K562 (cell line): ENCODE measurements around the gene MYBPC3. TPM values are rescaled to one million over a fixed set of nuclear protein-coding genes. Genes with fewer than 3 reads are reported as not detected.

Source experiments
- CREM ChIP-seq: IDR thresholded peaks from 2 replicates; pipeline ENCODE4 v1.6.1; 2014; ENCODE audit warnings: antibody characterized with exemption, low read depth
- KLF16 ChIP-seq: IDR thresholded peaks from 2 replicates; pipeline ENCODE4 v1.6.1; 2016; ENCODE audit warnings: antibody characterized with exemption
- SMAD4 ChIP-seq: fragments of 250-450 bp; sonication (Bioruptor Pico); conservative IDR thresholded peaks from 2 replicates; pipeline ENCODE4 v1.8.0; 2021; ENCODE audit warnings: inconsistent platforms, mild to moderate bottlenecking, moderate library complexity
- TBP ChIP-seq: optimal IDR thresholded peaks from 2 replicates; pipeline ENCODE3; 2011; ENCODE audit warnings: low read depth, low read length, improper control_type of control experiment
- polyA plus RNA-seq, 8 experiments: library from polyadenylated mRNA; depleted of rRNA in 4 of 8; stranded (reverse) in 5 of 8; unstranded in 3 of 8; fragments of >200 nt; fragmentation: Nextera tagmentation in 2 of 8; fragmentation: Illumina TruSeq in 1 of 8; extraction: Ambion mirVana in 2 of 8; extraction: Trizol in 1 of 8; gene quantifications; 2 replicates each; pipeline versions ENCODE4 v1.2.1 to v1.2.3, GENCODE V29; 2011 to 2014; ENCODE audit warnings: inconsistent platforms in 1 of 8, missing spikeins in 1 of 8
- total RNA-seq, 7 experiments: library from RNA; depleted of rRNA in 6 of 7; stranded (reverse); fragments of >200 nt in 6 of 7; fragmentation: Illumina TruSeq in 2 of 7; extraction: Trizol in 2 of 7; gene quantifications; 2 replicates each; pipeline versions ENCODE4 v1.2.1 to v1.2.3, GENCODE V29; 2011 to 2021; ENCODE audit warnings: low replicate concordance in 1 of 7
- TF ChIP-seq, protein P1 (sequence below): fragments of 250-450 bp; sonication (Bioruptor Pico); IDR thresholded peaks from 2 replicates; pipeline ENCODE4 v1.4.0; 2020
- TF ChIP-seq, protein P2 (sequence below): fragments of 450-650 bp; formaldehyde crosslinking; IDR thresholded peaks from 2 replicates; pipeline ENCODE4 v1.4.0; 2022; ENCODE audit warnings: mild to moderate bottlenecking, moderate library complexity
- TF ChIP-seq, protein P3 (sequence below): fragments of 200-600 bp; sonication (generic); IDR thresholded peaks from one replicate; pipeline ENCODE4 v1.6.1; 2012; ENCODE audit warnings: mild to moderate bottlenecking, low read depth, low read length, inconsistent platforms

MYBPC3 gene
- total and polyA plus RNA-seq, 9 of the 15 experiments (the other 6 are each of a cell fraction or from before 2014, with no cell fraction given), result 0.01 TPM; not detected in 8

DNA sequence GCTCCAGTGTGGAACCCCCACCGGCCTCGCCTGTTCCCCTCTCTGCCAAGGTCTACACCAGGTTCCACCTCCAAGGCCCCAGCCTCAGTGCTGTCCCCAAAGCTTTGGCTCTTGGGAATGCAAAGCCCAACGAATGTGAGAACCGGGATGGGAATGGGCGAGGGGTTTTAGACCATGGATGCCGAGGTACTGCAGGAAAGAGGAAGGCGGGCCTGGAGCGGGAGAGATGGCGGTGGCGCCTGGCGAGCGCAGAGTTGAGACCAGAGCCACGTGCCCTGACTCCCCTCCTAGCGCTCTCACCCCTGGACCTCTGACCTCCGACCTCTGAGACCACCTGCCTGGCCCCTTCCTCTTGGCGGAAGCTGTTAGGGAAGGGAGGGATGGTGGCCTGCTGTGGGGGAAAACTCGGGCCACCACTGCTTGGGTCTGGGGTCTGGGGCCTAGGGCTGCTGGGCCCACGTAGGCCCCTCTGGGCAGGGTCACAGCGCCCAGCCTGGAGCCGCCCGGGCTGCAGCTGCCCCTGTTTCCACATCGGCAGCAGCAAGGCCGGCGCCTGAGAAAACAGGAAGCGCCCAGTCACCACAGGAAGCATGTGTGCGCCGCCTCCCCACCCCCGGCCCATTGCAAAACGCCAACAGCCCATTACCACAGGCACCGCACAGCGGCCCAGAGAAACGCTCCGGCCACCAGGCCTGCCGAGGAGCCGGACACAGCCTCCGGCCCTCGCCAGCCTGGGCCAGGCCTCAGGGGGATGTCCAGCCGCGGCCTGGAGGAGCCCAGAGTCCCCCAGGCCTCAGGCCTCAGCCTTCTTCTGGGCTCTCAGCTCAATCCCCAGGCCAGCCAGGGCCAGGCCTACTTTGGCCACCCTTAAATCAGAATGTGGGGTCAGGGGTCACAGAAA lies 42.1 kb upstream of the MYBPC3 start (continued):
- TF ChIP-seq, protein P1, sequence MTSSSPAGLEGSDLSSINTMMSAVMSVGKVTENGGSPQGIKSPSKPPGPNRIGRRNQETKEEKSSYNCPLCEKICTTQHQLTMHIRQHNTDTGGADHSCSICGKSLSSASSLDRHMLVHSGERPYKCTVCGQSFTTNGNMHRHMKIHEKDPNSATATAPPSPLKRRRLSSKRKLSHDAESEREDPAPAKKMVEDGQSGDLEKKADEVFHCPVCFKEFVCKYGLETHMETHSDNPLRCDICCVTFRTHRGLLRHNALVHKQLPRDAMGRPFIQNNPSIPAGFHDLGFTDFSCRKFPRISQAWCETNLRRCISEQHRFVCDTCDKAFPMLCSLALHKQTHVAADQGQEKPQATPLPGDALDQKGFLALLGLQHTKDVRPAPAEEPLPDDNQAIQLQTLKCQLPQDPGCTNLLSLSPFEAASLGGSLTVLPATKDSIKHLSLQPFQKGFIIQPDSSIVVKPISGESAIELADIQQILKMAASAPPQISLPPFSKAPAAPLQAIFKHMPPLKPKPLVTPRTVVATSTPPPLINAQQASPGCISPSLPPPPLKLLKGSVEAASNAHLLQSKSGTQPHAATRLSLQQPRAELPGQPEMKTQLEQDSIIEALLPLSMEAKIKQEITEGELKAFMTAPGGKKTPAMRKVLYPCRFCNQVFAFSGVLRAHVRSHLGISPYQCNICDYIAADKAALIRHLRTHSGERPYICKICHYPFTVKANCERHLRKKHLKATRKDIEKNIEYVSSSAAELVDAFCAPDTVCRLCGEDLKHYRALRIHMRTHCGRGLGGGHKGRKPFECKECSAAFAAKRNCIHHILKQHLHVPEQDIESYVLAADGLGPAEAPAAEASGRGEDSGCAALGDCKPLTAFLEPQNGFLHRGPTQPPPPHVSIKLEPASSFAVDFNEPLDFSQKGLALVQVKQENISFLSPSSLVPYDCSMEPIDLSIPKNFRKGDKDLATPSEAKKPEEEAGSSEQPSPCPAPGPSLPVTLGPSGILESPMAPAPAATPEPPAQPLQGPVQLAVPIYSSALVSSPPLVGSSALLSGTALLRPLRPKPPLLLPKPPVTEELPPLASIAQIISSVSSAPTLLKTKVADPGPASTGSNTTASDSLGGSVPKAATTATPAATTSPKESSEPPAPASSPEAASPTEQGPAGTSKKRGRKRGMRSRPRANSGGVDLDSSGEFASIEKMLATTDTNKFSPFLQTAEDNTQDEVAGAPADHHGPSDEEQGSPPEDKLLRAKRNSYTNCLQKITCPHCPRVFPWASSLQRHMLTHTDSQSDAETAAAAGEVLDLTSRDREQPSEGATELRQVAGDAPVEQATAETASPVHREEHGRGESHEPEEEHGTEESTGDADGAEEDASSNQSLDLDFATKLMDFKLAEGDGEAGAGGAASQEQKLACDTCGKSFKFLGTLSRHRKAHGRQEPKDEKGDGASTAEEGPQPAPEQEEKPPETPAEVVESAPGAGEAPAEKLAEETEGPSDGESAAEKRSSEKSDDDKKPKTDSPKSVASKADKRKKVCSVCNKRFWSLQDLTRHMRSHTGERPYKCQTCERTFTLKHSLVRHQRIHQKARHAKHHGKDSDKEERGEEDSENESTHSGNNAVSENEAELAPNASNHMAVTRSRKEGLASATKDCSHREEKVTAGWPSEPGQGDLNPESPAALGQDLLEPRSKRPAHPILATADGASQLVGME, result no peak
- peak; percentile 53 for TF ChIP-seq CREM
- TF ChIP-seq, protein P2, sequence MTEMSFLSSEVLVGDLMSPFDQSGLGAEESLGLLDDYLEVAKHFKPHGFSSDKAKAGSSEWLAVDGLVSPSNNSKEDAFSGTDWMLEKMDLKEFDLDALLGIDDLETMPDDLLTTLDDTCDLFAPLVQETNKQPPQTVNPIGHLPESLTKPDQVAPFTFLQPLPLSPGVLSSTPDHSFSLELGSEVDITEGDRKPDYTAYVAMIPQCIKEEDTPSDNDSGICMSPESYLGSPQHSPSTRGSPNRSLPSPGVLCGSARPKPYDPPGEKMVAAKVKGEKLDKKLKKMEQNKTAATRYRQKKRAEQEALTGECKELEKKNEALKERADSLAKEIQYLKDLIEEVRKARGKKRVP (CRISPR knock-in tag), result peak; percentile 44; the same call in 1 of the 2 replicates
- TF ChIP-seq KLF16, result no peak
- TF ChIP-seq TBP, result peak; percentile 8
- TF ChIP-seq SMAD4 (CRISPR knock-in tag), result peak; percentile 90
- TF ChIP-seq, protein P3, sequence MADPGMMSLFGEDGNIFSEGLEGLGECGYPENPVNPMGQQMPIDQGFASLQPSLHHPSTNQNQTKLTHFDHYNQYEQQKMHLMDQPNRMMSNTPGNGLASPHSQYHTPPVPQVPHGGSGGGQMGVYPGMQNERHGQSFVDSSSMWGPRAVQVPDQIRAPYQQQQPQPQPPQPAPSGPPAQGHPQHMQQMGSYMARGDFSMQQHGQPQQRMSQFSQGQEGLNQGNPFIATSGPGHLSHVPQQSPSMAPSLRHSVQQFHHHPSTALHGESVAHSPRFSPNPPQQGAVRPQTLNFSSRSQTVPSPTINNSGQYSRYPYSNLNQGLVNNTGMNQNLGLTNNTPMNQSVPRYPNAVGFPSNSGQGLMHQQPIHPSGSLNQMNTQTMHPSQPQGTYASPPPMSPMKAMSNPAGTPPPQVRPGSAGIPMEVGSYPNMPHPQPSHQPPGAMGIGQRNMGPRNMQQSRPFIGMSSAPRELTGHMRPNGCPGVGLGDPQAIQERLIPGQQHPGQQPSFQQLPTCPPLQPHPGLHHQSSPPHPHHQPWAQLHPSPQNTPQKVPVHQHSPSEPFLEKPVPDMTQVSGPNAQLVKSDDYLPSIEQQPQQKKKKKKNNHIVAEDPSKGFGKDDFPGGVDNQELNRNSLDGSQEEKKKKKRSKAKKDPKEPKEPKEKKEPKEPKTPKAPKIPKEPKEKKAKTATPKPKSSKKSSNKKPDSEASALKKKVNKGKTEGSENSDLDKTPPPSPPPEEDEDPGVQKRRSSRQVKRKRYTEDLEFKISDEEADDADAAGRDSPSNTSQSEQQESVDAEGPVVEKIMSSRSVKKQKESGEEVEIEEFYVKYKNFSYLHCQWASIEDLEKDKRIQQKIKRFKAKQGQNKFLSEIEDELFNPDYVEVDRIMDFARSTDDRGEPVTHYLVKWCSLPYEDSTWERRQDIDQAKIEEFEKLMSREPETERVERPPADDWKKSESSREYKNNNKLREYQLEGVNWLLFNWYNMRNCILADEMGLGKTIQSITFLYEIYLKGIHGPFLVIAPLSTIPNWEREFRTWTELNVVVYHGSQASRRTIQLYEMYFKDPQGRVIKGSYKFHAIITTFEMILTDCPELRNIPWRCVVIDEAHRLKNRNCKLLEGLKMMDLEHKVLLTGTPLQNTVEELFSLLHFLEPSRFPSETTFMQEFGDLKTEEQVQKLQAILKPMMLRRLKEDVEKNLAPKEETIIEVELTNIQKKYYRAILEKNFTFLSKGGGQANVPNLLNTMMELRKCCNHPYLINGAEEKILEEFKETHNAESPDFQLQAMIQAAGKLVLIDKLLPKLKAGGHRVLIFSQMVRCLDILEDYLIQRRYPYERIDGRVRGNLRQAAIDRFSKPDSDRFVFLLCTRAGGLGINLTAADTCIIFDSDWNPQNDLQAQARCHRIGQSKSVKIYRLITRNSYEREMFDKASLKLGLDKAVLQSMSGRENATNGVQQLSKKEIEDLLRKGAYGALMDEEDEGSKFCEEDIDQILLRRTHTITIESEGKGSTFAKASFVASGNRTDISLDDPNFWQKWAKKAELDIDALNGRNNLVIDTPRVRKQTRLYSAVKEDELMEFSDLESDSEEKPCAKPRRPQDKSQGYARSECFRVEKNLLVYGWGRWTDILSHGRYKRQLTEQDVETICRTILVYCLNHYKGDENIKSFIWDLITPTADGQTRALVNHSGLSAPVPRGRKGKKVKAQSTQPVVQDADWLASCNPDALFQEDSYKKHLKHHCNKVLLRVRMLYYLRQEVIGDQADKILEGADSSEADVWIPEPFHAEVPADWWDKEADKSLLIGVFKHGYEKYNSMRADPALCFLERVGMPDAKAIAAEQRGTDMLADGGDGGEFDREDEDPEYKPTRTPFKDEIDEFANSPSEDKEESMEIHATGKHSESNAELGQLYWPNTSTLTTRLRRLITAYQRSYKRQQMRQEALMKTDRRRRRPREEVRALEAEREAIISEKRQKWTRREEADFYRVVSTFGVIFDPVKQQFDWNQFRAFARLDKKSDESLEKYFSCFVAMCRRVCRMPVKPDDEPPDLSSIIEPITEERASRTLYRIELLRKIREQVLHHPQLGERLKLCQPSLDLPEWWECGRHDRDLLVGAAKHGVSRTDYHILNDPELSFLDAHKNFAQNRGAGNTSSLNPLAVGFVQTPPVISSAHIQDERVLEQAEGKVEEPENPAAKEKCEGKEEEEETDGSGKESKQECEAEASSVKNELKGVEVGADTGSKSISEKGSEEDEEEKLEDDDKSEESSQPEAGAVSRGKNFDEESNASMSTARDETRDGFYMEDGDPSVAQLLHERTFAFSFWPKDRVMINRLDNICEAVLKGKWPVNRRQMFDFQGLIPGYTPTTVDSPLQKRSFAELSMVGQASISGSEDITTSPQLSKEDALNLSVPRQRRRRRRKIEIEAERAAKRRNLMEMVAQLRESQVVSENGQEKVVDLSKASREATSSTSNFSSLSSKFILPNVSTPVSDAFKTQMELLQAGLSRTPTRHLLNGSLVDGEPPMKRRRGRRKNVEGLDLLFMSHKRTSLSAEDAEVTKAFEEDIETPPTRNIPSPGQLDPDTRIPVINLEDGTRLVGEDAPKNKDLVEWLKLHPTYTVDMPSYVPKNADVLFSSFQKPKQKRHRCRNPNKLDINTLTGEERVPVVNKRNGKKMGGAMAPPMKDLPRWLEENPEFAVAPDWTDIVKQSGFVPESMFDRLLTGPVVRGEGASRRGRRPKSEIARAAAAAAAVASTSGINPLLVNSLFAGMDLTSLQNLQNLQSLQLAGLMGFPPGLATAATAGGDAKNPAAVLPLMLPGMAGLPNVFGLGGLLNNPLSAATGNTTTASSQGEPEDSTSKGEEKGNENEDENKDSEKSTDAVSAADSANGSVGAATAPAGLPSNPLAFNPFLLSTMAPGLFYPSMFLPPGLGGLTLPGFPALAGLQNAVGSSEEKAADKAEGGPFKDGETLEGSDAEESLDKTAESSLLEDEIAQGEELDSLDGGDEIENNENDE, result no peak
